ENCODE data around the gene ATP1A1.

ATP1A1 gene

DNA sequence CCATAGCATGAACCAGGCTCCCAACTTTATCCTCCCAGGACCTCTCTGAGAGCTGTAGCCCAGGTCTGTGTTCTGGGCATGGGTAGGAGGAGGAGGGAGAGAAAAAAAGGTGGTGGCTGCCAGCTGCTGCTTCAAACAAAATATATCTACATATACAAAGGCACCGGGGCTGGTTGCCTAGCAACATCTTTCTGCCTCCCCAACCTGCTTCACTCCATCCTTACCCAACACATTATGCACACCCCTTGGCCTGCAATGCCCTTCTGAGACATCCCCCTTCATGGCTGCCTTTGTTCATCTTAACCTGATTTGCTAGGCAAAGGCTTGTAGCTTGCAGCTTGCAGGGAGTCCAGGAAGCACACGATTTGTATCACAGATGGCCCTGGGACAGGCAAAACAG lies 27.2 kb upstream of the ATP1A1 start:
- FAIRE-seq = no peak

DNA sequence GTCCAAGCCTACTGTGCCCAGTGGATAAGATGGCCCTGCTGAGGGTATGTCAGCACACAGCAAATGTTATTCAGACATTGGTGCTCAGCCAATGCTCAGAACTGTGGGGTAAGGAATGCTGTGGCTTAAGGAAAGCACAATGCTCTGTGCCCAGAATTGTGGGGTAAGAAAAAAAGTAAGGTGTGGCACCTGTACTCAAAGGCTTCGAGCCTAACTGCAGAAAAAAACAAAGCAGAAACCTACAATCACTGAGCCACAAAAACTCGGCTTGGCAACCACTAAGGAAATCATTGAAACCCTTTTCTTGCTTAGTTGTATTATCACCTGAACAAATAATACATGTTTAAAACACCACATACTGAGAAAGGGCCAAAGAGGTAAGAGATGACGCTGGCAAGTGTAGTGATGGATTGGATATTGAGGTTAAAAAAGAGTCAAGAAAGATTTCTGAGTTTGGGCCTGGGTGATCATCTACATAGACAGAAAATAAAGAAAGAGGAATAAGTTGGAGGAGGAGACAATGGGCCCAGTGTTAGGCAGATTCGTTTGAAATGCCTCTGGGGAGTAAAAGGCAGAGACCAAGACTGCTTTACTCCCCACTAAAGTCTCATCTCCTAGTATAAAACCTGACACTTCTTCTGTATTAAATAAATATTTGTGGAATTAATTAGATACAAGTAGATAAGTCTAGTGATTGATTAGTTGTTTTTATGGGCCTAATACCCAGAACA lies 25.9 kb upstream of the ATP1A1 start:
- no peak for FAIRE-seq

DNA sequence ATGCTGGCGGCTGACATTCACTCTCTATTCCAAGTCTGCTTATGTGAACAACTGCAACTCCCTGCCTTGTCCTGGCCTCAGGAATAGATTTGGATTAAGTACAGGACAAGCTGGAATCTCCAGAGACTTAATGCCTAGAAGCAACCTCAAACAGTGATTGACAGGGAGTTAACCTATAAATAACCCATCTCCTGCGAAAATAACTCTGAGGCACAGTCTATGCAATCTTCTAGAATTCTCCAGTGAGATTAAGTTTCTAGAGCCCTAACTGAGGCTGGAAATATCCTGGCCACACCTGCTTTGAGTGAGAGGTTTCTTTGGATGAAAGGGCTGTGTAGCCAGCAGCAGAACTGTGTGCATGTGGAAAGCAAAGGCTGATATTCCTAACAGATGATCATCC lies 25.3 kb upstream of the ATP1A1 start:
- no peak for FAIRE-seq

DNA sequence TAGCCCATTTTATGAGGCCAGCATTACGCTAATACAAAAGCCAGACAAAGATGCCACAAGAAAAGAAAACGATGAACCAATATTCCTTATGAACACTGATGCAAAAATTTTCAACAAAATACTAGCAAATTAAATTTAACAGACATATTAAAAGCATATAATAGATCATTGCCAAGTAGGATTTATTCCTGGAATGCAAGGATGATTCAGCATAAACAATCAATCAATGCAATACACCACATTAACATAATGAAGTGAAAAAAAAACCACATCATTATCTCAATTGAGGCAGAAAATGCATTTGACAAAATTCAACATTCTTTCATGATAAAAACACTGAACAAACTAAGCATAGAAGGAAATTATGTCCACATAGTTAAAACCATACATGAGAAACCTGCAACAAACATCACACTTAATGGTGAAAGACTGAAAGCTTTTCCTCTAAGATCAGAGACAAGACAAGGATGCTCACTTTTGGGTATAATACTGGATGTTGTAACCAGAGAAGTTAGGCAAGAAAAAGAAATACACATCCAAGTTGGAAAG lies 22.9 kb upstream of the ATP1A1 start:
- FAIRE-seq = no peak

DNA sequence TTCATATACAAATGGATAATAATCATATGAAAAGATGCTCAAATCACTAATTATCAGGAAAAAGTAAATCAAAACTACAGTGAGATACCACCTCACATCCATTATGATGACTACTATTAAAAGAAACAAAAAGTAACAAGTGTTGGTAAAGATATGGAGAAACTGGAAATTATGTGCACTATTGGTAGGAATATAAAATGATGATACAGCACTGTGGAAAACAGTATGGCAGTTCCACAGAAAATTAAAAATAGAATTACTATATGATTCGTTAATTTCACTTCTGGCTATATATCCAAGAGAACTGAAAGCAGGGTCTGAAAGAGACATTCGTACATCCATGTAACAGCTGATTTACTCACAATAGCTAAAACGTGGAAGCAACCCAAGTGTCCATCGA lies 21.1 kb upstream of the ATP1A1 start:
- FAIRE-seq = no peak

DNA sequence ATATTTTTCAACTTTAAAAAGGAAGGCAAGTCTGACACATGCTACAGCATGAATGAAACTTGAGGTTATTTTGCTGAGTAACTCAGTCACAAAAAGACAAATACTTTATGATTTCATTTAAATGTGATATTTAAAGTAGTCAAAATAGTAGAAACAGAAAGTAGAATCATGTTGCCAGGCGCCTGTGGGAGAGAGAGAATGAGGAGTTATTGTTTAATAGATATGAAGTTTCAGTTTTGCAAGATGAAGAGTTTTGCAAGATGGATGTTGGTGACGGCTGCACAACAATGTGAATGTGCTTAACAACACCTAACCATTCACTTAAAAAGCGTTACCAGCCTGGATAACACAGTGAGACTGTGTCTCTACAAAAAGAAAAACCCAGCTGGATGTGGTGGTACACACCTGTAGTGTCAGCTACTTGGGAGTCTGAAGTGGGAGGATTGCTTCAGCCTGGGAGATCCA lies 20.7 kb upstream of the ATP1A1 start:
- FAIRE-seq = no peak

DNA sequence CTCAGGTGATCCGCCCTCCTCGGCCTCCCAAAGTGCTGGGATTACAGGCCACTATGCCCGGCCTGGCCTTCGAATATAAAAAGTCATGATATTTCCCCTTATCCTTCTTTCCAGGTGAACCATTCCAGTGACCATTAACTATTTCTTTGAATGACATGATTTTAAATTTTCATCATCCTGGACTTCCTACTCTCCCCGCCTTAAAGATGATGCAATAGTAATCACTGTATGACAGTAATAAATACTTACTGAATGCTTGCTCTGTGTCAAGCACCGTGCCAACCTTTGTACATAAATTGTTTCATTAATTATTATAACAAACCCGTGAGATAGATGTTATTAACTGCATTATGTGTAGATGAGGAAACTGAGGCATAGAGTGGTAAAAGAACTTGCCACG lies 19.9 kb upstream of the ATP1A1 start:
- FAIRE-seq = no peak

DNA sequence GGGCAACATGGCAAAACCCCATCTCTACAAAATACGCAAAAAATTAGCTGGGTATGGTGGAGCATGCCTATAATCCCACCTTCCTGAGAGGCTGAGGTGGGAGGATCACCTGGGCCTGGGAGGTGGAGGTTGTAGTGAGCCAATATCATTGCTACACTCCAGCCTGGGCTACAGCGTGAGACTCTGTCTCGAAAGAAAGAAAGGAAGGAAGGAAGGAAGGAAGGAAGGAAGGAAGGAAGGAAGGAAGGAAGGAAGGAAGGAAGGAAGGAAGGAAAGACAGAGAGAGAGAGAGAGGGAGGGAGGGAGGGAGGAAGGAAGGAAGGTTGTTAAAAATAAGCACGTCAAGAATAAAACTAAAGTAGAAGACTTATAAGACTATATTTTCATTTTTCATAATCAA lies 17.0 kb upstream of the ATP1A1 start:
- no peak for FAIRE-seq

DNA sequence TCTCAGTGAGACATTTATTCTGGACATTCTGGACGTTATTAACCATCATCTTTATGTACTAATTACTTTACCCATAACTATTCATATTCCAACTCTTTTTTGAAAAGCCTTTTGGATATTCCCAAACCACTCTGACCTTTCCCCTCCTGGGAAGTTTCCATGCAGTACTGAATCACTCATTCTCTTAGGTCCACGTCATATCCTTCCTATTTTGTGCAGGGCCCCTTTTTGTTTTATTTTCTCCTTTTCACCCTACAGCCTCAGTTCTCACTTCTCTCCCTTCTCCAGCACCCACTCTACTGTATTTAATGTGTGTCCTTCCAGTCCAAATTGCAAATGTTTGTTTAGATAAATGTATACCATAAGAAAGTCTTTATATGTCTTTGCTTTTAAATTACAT lies 16.4 kb upstream of the ATP1A1 start:
- FAIRE-seq = no peak

DNA sequence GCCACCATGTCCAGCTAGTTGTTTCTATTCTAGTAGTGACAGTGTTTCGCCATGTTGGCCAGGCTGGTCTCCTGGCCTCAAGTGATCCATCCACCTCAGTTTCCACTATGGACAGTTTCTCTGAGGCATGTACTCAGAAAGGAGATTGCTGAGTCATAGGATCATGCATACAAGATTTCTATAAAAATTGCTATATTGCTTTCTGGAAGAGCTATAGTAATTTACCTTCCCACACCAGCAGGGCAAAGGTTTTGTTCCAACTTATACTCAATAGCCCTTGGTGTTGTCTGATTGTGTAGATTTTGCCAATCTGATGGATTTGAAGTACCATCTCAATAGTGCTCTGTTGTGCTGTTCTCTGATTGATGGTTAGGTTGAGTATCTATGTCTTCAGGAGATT lies 15.6 kb upstream of the ATP1A1 start:
- no peak for FAIRE-seq

DNA sequence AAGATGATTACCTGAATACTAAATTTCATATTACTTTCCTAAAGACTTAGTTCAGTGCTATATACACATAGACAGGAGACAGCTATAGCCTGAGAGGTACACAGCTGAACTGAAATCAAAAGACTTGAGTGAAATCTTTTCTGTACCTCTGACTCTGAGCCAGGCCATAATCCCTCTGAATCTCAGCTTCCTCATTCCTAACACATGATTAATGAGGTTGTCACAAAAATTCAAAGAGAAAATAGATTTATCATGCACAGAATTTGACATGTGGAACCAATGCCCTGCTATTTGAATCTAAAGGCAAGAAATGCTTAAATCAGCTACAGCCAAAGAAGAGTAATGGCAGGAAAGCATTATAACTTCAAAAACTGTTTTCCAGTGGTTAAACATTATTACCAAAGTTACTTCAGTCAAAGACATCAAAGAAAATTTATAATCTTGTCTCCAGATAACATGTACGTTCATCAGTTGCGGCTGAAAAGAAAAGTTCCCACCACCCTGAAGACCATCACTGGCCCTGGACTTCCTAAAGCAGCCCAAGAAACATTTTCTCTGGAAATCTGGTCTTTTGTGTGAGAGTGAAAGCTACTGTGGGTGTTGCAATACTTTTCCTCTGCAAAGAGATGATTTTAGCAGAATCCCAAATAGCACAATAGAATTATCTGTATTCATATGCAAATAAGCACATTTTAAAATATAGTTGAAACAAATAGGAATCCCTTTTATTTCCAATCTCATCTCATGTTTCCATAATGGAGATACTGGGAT lies 13.8 kb upstream of the ATP1A1 start:
- FAIRE-seq = no peak

DNA sequence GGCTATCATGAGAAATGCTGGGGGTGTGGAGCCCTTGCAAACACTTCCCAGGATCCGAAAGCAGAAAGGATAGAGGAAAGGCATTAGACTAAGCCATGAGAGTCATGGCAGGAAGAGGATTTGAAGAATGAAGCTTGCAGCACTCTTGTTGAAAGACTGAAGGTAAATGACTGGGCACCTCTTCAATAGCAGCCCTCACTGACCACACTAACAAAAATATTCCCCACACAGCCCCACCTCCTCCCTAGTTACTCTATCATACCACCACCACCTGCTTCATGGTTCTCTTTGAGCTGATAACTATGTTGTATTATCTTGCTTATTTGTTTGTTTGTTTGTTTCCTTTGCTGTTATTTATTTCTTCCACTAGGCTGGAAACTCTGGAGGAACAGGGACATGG lies 13.2 kb upstream of the ATP1A1 start:
- no peak for FAIRE-seq

DNA sequence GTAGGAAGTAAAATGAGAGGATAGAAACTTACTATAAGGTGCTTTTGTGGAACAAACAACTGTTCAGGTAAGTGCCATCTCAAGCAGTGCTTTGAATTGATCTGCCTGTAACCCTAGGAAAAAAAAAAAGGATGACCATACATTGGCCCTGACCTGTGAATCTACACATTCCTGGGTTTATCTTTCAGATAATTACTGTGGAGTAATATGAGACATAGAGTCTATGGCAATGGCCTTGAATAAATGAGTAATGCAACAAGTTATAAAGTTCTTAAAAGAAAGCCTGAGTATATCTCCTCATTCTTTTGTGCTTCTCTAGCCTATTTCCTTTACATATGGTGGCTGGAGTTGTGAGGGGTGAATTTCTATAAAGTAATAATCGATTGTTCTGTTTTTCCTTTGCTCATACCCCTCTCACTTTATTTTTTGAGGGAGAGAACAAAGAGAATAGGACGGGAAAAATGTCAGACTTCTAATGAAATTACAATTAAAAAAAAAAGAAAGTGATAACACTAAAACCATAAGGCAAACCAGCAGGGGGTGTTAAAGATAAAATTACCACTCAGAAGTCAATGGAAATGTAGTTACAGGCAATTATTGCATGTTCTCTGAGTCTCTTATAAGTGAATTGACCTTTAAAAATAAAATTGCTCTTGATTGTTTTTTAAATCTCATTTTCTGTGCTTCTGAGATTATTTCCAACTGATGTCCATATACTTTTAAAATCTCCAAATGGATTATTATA lies 12.4 kb upstream of the ATP1A1 start:
- FAIRE-seq = no peak

DNA sequence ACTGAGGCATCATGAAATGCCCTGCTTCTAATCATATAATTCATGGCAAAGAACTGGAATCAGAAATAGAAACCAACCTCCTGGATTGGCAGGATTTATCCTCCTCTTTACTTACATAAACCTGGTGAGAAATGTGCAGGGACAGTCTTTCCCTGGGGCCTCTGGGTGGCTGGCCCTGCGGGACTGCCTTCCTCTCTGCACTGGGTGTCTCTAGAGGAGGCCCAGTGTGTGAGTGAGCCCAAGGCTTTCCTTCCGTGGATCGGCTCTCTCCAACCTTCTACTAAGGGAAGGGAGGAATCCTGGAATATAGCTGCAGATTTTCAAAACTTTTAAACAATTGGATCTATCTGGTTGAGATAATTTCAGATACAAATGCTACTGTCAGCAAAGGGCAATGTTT lies 11.4 kb upstream of the ATP1A1 start:
- no peak for FAIRE-seq

DNA sequence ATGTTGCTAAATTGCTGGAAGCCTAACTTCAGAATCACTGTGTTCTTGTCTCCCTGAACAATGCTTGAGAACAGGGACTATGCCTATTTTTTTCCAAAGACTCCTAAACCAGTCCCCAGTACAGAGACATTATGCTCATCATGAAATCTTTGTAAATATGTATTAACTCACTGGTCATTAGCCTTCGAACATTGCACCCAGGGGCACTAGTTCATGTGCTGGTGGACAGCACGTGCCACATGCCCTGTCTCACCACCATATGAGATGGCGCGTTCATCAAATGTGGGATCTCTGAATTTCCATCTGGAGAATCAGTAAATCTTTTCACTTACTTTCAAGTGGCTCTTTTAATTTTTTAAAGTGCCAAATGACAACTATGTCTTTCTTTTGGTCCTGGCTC lies 11.0 kb upstream of the ATP1A1 start:
- FAIRE-seq = no peak

DNA sequence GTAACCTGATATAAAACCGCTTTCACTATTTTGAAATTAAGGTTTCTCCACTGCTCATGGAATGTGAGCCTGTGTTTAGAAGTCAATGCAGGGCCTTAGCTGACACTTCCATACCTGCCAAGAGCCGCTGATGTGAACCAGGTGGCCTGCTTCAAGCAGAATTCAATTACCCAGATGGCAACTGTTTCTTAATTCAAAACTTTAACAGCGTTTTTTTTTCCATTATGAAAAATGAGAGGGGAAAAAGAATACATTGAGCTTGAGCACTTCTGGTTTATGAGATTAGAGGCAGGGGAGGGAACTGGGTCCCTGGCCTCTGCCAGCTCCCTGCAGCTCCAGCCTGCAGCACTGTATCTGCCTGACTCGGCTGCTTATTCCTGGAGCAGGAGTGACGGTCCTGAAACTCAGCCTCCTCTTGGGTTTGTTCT lies 7.7 kb upstream of the ATP1A1 start:
- no peak for FAIRE-seq

DNA sequence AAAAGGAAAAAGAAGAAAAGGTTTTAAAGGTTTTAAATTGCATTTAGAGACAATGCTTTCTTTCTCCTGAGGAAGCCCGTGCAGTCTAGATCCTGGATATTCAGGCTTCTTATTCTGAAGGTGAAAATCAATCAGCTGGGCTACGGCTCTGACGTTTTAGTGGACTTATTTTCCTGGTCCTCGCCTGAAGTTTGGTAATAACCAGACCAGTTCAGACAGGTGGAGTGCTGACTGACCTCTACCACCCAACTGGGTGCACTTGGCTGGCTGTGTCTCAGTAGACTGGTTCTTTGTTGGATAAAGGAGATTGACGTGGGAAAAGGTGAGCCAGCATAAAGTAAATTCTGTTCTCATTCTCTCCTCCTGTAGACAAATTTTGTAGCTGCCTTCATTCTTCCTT lies 7.2 kb upstream of the ATP1A1 start:
- no peak for FAIRE-seq

DNA sequence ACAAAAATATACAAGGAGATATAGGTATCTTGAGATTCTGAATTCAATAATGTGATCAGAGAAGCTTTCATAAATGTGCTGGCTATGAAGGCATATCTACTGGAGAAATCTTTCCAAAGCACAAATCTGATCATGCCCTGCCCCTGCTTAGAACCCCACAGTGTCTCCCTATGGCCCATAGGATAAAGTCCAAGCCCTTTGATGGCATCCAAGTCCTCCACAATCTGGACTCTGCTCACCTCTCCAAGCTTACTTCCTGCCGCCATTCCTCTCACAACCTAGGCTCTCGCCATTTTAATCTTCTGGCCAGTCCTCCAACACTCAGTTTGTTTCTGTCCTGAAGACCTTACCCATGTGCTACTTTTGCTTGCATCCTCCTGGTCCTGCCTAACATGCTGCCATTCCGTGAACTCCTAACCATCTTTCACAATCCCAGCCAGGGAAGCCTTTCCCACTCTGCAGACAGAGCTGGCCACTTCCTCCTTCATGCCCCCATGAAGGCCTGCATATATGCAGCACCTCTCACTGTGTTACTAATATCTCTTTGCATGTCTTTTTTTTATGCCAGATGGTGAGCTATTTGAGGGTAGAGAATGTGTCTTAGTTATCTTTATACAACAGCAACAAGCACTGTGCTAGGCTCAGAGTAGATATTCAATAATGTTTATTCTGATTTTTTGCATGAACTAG lies 5.6 kb upstream of the ATP1A1 start:
- no peak for FAIRE-seq

DNA sequence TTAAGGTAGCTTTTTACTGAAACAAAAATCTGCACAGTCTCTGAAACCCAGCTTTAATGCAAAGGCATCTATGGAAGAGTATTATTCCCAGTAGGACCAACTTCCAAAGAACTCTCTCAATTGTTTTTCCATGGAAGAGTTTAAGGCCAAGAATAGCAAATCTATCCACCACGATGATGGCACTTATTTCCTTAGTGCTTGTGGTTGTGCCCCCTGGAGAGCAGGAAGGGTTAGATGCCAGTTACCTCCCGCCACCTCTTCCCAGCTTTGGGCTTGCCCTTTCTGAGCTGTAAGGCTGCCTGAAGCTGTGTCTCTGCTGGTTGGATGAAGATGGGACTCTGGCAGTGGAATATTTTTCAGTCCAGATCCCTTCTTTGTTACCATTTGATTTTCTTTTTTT lies 4.8 kb upstream of the ATP1A1 start:
- no peak for FAIRE-seq

DNA sequence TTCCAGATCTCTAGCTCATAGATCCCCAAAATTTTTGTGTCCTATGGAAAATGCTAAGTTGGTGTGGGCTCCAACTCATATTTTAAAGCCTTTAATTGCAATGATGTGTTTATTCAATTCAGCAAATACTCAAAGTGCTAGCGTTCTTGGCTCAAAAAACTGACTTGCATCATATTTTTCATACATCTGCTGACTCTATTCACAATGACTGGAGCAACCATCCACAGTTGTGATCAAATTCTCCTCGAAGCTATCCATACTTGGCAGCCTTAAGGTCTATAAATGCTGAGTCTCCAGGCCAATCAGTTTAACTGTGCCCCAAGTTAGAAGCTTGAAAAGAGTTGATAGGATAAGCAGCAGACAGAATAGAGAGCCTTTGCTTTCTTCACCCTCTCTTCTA lies 2.9 kb upstream of the ATP1A1 start:
- FAIRE-seq = no peak

DNA sequence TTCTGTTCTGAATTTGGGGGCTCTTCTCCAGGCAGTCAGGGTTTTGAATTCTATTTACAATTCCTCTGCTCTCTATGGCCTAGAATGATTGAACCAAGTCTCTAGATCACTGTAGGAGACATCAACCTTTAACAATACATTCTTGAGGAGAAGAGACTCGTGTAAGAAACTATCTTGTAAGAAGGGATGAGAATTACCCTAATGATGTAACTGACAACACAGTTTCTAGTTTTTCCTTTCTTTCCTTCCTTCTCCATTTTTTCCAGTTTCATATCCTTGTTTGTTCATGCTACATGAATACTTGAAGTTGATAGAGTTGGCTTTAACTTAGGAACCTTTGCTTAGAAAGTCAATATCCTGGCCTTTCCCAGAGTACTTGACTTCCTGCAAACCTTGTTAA lies 1.3 kb upstream of the ATP1A1 start:
- no peak for FAIRE-seq

DNA sequence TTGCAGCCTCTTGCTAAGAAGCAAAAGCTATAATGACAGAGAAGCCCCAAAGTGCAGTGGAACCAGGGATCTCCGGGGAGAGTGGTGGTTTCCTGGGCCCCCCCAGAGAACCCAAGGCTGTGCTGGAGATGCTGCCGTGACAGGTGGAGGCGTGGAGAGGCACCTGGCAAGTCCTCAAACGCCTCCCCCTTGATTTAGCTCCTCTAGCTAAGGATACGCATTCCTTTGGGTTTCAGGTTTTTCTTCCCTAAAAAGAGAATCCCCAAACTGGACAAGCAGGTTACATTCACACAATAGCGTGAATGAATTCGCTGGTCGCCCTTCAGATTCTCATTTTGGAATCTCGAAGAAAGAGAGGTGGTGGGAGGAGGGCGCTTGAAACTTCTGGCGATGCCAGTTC lies 853 bp upstream of the ATP1A1 start:
- FAIRE-seq = no peak

Data from TTC549 (cell line).